Retinal pigment epithelial cell (primary cell): ENCODE measurements around the gene SSU72.
"Not testable (repeated sequence)": the region's sequence is repeated elsewhere in the genome, so short reads cannot be mapped to it uniquely, and the experiment has no call there.

Experiments used
- DNase-seq: peaks from one replicate; pipeline ENCODE4 v3.0.0-alpha.2; 2010; ENCODE audit warnings: low read depth
- H3K4me3 ChIP-seq: 2 replicates; pipeline ENCODE4 v1.5.1; 2011; ENCODE audit warnings: mild to moderate bottlenecking, low read length, control low read depth, moderate library complexity
- CTCF ChIP-seq: conservative IDR thresholded peaks from 2 replicates; pipeline ENCODE4 v1.5.1; 2011; ENCODE audit warnings: low read depth, low read length, control low read depth, inconsistent platforms

The SSU72 gene

GRCh38 chr1:1517973-1518620 lies 56.6 kb downstream of the SSU72 start:
- no peak for DNase-seq
- no peak overlapping the region for H3K4me3 ChIP-seq

DNA sequence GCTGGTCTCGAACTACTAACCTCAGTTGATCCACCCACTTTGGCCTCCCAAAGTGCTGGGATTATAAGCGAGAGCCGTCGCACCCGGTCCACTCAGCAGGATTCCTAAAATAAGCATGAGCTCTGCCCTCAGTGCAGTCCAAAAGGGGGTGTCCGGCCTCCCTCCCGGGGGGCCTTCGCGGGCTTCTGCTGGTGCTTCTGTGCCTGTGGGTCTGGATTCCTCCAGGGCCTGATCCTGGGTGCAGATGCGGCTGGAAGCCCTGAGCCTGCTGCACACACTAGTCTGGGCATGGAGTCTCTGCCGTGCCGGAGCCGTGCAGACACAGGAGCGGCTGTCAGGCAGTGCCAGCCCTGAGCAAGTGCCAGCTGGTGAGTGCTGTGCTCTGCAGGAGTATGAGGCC lies 57.7 kb downstream of the SSU72 start:
- DNase-seq = not testable (repeated sequence)

More at GRCh38 chr1:1517973-1518620, 56.6 kb downstream of the SSU72 start:
- TF ChIP-seq CTCF = no peak

DNA sequence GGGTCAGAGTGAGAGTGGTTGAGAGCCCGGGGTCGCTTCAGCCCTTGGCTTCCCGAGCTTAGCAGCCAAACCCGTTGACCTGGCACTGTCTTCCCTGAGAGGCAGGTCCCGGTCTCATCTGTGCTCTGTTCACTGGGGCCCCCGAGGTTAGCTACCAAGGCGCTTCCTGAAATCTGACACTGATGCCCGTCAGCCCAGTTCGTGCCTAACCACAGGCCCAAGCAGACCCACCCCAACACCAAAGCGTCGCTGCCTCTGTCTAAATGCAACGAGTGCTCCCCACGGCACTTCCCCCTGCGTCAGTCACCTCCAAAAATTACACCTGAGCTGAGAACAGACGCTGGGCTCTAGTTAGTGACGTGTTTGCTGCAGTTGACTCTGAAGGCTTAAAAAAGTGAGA lies 60.3 kb downstream of the SSU72 start:
- H3K4me3 ChIP-seq, DNase-seq: not testable (repeated sequence)

More for the DNA sequence above, 57.7 kb downstream of the SSU72 start:
- not testable (repeated sequence) for H3K4me3 ChIP-seq

- not testable (repeated sequence) for H3K4me3 ChIP-seq
These were observed 61.0 kb downstream of the SSU72 start for GRCh38 chr1:1513675-1514074.

GRCh38 chr1:1512425-1512824 lies 62.2 kb downstream of the SSU72 start:
- not testable (repeated sequence) for DNase-seq
- peak overlapping the region; percentile 86 for H3K4me3 ChIP-seq

More at GRCh38 chr1:1513675-1514074, 61.0 kb downstream of the SSU72 start:
- not testable (repeated sequence) for DNase-seq

DNA sequence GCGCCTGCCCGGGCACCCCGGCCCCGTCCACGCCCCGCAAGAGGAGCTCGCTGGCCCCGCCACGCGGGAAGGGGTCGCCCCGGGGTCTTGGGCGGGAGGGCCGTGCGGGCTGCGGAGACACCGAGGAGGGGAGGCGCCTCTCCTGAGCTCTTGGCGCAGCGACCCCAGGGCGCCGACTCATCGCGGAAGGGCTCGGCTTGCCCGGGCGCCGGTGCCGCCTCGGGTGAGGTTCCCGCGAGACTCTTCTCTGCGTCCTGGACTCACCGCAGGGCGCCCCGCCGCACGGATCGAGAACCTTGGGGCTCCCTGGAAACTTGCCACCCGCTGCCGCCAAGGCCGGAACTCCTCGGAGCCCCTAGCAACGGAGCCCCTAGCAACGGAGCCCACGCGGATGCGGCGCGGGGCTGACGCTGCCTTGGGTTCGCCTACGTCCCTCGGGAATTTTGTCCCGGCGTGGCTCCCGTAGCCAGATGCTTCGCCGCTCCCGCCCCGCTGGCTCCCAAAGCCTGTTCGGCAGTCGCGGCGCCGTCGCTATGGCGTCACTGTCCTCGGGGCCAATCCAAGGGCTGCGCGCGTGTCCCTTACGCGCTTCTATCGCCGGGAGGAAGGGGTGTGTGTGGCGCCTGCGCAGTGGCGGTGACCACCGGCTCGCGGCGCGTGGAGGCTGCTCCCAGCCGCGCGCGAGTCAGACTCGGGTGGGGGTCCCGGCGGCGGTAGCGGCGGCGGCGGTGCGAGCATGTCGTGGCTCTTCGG lies 63.0 kb downstream of the SSU72 start, which contains the start of gene ATAD3A:
Gene ATAD3A, plus strand, starts transcription at position 630 of the 753 bp plus-strand sequence. Its CDS starts 107 bp downstream, at position 737.
- TF ChIP-seq CTCF = no peak
- peak; percentile 88 for DNase-seq
- peak within 1 kb of the TSS; percentile 86 for H3K4me3 ChIP-seq

- peak overlapping the region; percentile 86 for H3K4me3 ChIP-seq
- no peak for TF ChIP-seq CTCF
- no peak for DNase-seq
These were observed 63.6 kb downstream of the SSU72 start for GRCh38 chr1:1510912-1511532.

DNA sequence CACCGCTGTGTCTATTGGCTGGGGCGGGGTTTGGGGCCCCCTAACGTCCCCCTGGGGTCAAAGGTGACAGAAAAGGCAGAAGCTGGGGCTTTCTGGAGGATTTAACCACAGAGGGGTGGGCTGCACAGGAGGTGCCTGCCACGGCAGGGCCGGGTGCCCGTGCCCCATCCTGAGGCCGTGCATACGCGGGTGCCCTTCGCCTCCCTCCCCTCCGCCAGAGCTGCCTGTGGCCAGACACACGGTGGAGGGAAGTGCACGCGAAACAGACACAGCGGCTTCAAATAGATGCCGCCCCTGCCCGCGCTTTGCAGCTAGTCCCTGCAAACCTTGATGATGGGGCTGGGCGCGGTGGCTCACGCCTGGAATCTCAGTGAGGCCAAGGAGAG lies 65.2 kb downstream of the SSU72 start:
- not testable (repeated sequence) for H3K4me3 ChIP-seq, DNase-seq

DNA sequence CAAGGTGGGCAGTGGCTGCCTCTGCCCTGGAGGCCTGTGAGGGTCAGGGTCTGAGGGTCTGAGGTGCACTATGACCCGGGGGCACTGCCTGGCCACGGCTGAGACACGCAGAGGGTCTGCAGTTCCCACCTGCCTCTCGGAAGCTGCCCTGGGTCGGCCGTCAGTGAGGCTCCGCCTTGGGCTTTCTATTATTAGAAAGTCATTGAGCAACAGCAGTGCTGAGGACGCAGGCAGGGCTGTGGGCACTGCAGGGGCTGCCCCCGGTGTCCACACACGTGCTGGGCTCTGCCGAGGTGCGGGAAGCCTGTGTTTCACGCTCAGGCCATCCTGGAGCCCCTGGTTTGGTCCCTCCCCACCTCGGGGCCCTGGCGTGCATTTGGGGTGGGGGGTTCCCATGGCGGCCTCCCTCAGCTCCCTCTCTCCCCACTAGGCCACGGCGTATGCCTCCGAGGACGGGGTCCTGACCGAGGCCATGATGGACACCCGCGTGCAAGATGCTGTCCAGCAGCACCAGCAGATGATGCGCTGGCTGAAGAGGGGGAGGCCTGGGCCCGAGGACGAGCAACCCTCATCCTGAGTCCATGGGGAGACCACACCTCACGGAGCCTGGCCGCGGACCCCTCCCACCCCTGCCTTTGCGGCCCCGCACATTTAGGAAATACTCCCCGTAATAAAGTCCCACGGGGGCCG lies 65.7 kb downstream of the SSU72 start:
- DNase-seq, H3K4me3 ChIP-seq: not testable (repeated sequence)

DNA sequence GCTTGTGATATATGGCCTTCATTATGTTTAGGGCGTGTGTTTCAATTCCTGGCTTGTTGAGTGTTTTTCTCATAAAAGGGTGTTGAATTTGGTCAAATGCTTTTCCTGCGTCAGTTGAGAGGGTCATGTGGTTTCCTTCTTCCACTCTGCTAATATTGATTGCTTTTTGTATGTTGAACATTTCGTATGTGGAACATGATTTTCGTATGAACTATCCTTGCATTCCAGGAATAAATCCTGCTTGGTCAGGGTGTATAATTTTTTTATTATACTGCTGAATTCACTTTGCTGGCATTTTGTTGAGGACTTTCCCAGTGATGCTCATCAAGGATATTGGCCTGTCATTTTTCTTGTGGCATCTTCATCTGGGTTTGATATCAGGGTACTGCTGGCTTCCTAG lies 67.4 kb downstream of the SSU72 start:
- no peak for DNase-seq
- TF ChIP-seq CTCF = no peak
- no peak overlapping the region for H3K4me3 ChIP-seq

- H3K4me3 ChIP-seq, DNase-seq: not testable (repeated sequence)
These were observed 68.9 kb downstream of the SSU72 start for GRCh38 chr1:1505801-1506200.
